GM12878 (cell line): Measurements from ENCODE around the gene DDX24. TPM values are rescaled to one million over a fixed set of nuclear protein-coding genes. Genes with fewer than 3 reads are reported as not detected.

ENCODE experiments used
- ATAC-seq: fragments of 200-7000 bp; cut with Tn5 transposase; 3 replicates; pipeline ENCODE4 v1.9.1; 2020; ENCODE audit warnings: mild to moderate bottlenecking, moderate library complexity
- BruUV-seq: library from RNA; stranded (reverse); fragments of 400-500 nt; replicated peaks from 2 replicates; lab custom pipeline; 2021; lab: Mats Ljungman, UMichigan
- CTCF ChIA-PET: fragments of 300-600 bp; sonication (Branson Sonifier 250); formaldehyde crosslinking; extraction: SDS; loops from one replicate; lab custom pipeline; 2021; ENCODE audit warnings: inconsistent platforms; lab: Yijun Ruan, JAX
- POLR2A ChIA-PET: fragments of 350-600 bp; formaldehyde crosslinking; extraction: SDS; loops from one replicate; lab custom pipeline; 2021; ENCODE audit warnings: inconsistent platforms; lab: Charles Lee
- RAD21 ChIA-PET: fragments of 300-600 bp; sonication (Branson Sonifier 250); formaldehyde crosslinking; loops from one replicate; lab custom pipeline; 2023; ENCODE audit warnings: antibody characterized with exemption; ENCODE audit not compliant: unreplicated experiment; lab: Charles Lee
- SMC1A ChIA-PET: fragments of 300-600 bp; sonication (Branson Sonifier 250); formaldehyde crosslinking; loops from one replicate; lab custom pipeline; 2023; ENCODE audit not compliant: unreplicated experiment, uncharacterized antibody; lab: Charles Lee
- DNase-seq: peaks from one replicate; pipeline ENCODE4 v3.0.0-alpha.2; 2011; ENCODE audit warnings: low read depth, low spot score
- FAIRE-seq: peaks from 3 replicates; lab custom pipeline; 2011; peaks lifted over from hg19 to GRCh38; lab: Jason Lieb, UNC
- H2AFZ ChIP-seq: 2 replicates; pipeline ENCODE4 v1.6.0; 2011; ENCODE audit warnings: low read depth, low read length, control low read depth; ENCODE audit not compliant: control insufficient read depth
- H3K27ac ChIP-seq: 2 replicates; pipeline ENCODE4 v1.5.1; 2011; ENCODE audit warnings: control low read depth; ENCODE audit not compliant: control insufficient read depth, insufficient read depth
- H3K27me3 ChIP-seq, 2 experiments: replicated peaks in 1 of 2; 2 replicates each; pipeline versions ENCODE4 v1.6.0 to v1.6.1; 2011; ENCODE audit warnings: low read length in 1 of 2; ENCODE audit not compliant: control insufficient read depth in 2 of 2, insufficient read depth in 2 of 2
- H3K36me3 ChIP-seq, 2 experiments: 2 replicates each; pipeline ENCODE4 v1.5.1; 2011; ENCODE audit warnings: low read length in 1 of 2; ENCODE audit not compliant: control insufficient read depth in 2 of 2, insufficient read depth in 2 of 2
- H3K4me1 ChIP-seq: 2 replicates; pipeline ENCODE4 v1.6.1; 2011; ENCODE audit warnings: mild to moderate bottlenecking, low read length, moderate library complexity, mixed read lengths; ENCODE audit not compliant: control insufficient read depth, insufficient read depth
- H3K4me2 ChIP-seq: 2 replicates; pipeline ENCODE4 v1.6.0; 2011; ENCODE audit warnings: control low read depth; ENCODE audit not compliant: control insufficient read depth, insufficient read depth
- H3K4me3 ChIP-seq: fragments of 200-600 bp; sonication (generic); 2 replicates; pipeline ENCODE4 v1.5.1; 2016
- H3K79me2 ChIP-seq: 2 replicates; pipeline ENCODE4 v1.6.0; 2011; ENCODE audit warnings: low read length; ENCODE audit not compliant: control insufficient read depth, insufficient read depth
- H3K9ac ChIP-seq: 2 replicates; pipeline ENCODE4 v1.8.0; 2011; ENCODE audit warnings: low read length, control low read depth, mixed read lengths; ENCODE audit not compliant: control insufficient read depth, insufficient read depth
- H3K9me3 ChIP-seq: replicated peaks from 3 replicates; pipeline ENCODE4 v1.5.1; 2011; ENCODE audit warnings: mild to moderate bottlenecking, low read length; ENCODE audit not compliant: control insufficient read depth, insufficient read depth
- H4K20me1 ChIP-seq: 2 replicates; pipeline ENCODE4 v1.6.0; 2011; ENCODE audit not compliant: control insufficient read depth, insufficient read depth
- BCL11A ChIP-seq: IDR thresholded peaks from 2 replicates; pipeline ENCODE4 v1.6.1; 2011; ENCODE audit warnings: low read depth, low read length
- GABPA ChIP-seq: IDR thresholded peaks from 2 replicates; pipeline ENCODE4 v1.6.1; 2014; ENCODE audit warnings: antibody characterized with exemption, low read depth, mild to moderate bottlenecking, inconsistent platforms
- IKZF1 ChIP-seq: fragments of 450-650 bp; conservative IDR thresholded peaks from 2 replicates; pipeline ENCODE4 v1.6.1; 2017; ENCODE audit warnings: antibody characterized with exemption, mild to moderate bottlenecking
- MEF2B ChIP-seq: fragments of 450-650 bp; IDR thresholded peaks from 2 replicates; pipeline ENCODE4 v1.6.1; 2018; ENCODE audit warnings: mild to moderate bottlenecking, moderate library complexity; ENCODE audit not compliant: partially characterized antibody, poor library complexity, severe bottlenecking
- NBN ChIP-seq: fragments of 450-650 bp; IDR thresholded peaks from 2 replicates; pipeline ENCODE4 v1.6.1; 2016
- PAX5 ChIP-seq: IDR thresholded peaks from 2 replicates; pipeline ENCODE4 v1.6.1; 2011; ENCODE audit warnings: low read depth, low read length, borderline replicate concordance
- POLR2A ChIP-seq: IDR thresholded peaks from 2 replicates; pipeline ENCODE4 v1.6.1; 2011; ENCODE audit warnings: low read depth, mild to moderate bottlenecking, low read length
- POLR2AphosphoS5 ChIP-seq: IDR thresholded peaks from 2 replicates; pipeline ENCODE4 v1.6.1; 2011; ENCODE audit warnings: mild to moderate bottlenecking, low read length, inconsistent platforms
- RBBP5 ChIP-seq: fragments of 200-600 bp; sonication (generic); conservative IDR thresholded peaks from 2 replicates; pipeline ENCODE4 v1.6.1; 2016
- RCOR1 ChIP-seq: conservative IDR thresholded peaks from 2 replicates; pipeline ENCODE4 v1.6.1; 2012; ENCODE audit warnings: low read depth, low read length, improper control_type of control experiment
- TAF1 ChIP-seq: IDR thresholded peaks from 2 replicates; pipeline ENCODE4 v1.6.1; 2011; ENCODE audit warnings: mild to moderate bottlenecking, low read depth, low read length, borderline replicate concordance
- TBL1XR1 ChIP-seq: IDR thresholded peaks from 2 replicates; pipeline ENCODE4 v1.6.1; 2012; ENCODE audit warnings: low read depth, low read length, improper control_type of control experiment
- ZSCAN29 ChIP-seq: fragments of 450-650 bp; IDR thresholded peaks from 2 replicates; pipeline ENCODE4 v1.6.1; 2017; ENCODE audit warnings: mild to moderate bottlenecking, moderate library complexity
- ZZZ3 ChIP-seq: IDR thresholded peaks from 2 replicates; pipeline ENCODE4 v1.6.1; 2011; ENCODE audit warnings: low read depth; ENCODE audit not compliant: control insufficient read depth, insufficient read length
- WGBS: methylation state at CpG from one replicate; pipeline ENCODE4 v1.1.6; 2016; ENCODE audit warnings: low lambda C conversion rate; ENCODE audit not compliant: insufficient replicate concordance, insufficient coverage; ENCODE audit errors: missing lambda C conversion rate; 5-methylcytosine and 5-hydroxymethylcytosine counted together
- in situ Hi-C: fragments of 300-500 bp; cut with MboI; formaldehyde crosslinking; loops from 9 replicates; pipeline ENCODE4 v1.14.3; 2018; ENCODE audit warnings: mixed read lengths
- intact Hi-C: fragments of 100-400 bp; cut with micrococcal nuclease; formaldehyde crosslinking; loops from one replicate; pipeline ENCODE4 v1.14.2; 2022; ENCODE audit not compliant: unreplicated experiment
- polyA plus RNA-seq, 11 experiments: library from polyadenylated mRNA; depleted of rRNA in 4 of 11; unstranded in 6 of 11; stranded (reverse) in 5 of 11; fragments of >200 nt; fragmentation: Nextera tagmentation in 4 of 11; fragmentation: Illumina TruSeq in 1 of 11; extraction: Ambion mirVana in 4 of 11; extraction: Trizol in 1 of 11; gene quantifications; 1 replicate in 1 of 11; 2 replicates in 10 of 11; pipeline versions ENCODE4 v1.2.1 to v1.2.3, GENCODE V29; 2011 to 2016; ENCODE audit warnings: inconsistent platforms in 2 of 11, missing spikeins in 2 of 11, low read depth in 1 of 11
- total RNA-seq, 4 experiments: library from RNA; depleted of rRNA in 3 of 4; stranded (reverse); fragments of >200 nt in 3 of 4; fragmentation: Illumina TruSeq in 1 of 4; extraction: Trizol in 1 of 4; gene quantifications; 2 replicates each; pipeline versions ENCODE4 v1.2.1 to v1.2.3, GENCODE V29; 2013 to 2021
- TF ChIP-seq, protein P1 (sequence below), 3 experiments: IDR thresholded peaks in 2 of 3; conservative IDR thresholded peaks in 1 of 3; 2 replicates each; pipeline ENCODE4 v1.5.1; 2011; ENCODE audit warnings: low read depth in 3 of 3, low read length in 3 of 3, mild to moderate bottlenecking in 3 of 3, control low read depth in 2 of 3, moderate library complexity in 2 of 3, inconsistent platforms in 1 of 3, mixed read lengths in 1 of 3; ENCODE audit not compliant: control insufficient read depth in 2 of 3, insufficient read depth in 1 of 3; ENCODE audit errors: extremely low read depth in 1 of 3
- TF ChIP-seq, protein P2 (sequence below): fragments of 450-650 bp; formaldehyde crosslinking; IDR thresholded peaks from 2 replicates; pipeline ENCODE4 v1.4.0; 2020; ENCODE audit warnings: mild to moderate bottlenecking, moderate library complexity
- TF ChIP-seq, protein P3 (sequence below): fragments of 450-650 bp; conservative IDR thresholded peaks from 2 replicates; pipeline ENCODE4 v1.6.1; 2017; ENCODE audit warnings: mild to moderate bottlenecking, moderate library complexity

The DDX24 gene
- total and polyA plus RNA-seq, 10 of the 15 experiments (the other 5 are each of a cell fraction or from before 2014, with no cell fraction given) = 137 to 266 (median 184) TPM

DNA sequence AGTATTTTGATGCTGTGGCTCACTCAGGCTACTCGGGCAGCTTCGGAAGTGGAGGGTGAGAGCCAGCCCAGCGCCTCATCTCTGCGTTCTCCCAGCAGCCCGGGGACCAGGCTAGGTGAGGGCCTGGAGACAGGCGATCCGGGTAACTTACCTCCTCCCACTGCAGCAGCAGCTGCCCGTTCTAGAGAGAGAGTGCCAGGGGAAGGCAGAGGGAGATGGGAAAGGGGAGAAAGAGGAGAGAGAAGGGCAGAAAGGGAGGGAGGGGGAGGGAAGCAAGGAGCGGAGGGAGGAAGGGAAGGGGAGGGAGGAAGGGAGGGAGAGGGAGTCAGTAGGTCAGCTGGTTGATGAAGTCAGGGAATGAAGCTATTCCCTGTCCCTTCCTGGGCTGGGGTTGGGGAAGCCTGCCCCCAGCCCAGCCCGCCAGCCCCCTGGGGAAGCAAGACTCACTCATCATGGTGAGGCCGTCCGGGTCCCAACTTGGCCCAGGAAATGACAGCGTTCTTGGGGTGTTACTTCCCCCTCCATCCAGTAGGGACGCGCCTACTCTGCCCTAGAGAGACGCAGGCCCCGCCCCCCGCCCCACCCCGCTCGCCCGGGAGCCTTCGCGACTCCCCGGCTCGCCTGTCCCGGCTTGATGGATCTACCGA is 48.2 kb upstream of the DDX24 start, which contains the start of gene IFI27L2:
TSS of gene IFI27L2 (minus strand) at position 494 of the 647 bp plus-strand sequence. CDS start at position 454, 40 bp downstream.
- Histone ChIP-seq H3K4me3 (peak within 1 kb of the TSS; percentile 99), H3K9me3 (no peaks in the 10 kb centered on the region), H3K36me3 (no peaks in the 10 kb centered on the region; a peak in 1 of 4 replicates), H3K9ac (peak within 1 kb of the TSS; percentile 80), H3K27ac (peak within 1 kb of the TSS; percentile 67), H3K4me1 (peaks cover 10% of the 10 kb centered on the region; the same call in 1 of the 2 replicates), H4K20me1 (no peaks in the 10 kb centered on the region), H3K4me2 (peak within 1 kb of the TSS; percentile 98), H3K27me3 (peaks cover 0 to 4% of the 10 kb centered on the region in 2 experiments; a peak in 1 of 4 replicates), H3K79me2 (no peaks in the 10 kb centered on the region), H2AFZ (peak within 1 kb of the TSS; percentile 86)
- BruUV-seq = no TSS peak
- no peak for DNase-seq
- in situ Hi-C loops (no loop called here), intact Hi-C loops (no loop called here)
- ATAC-seq = peak; percentile 98
- FAIRE-seq = peak; percentile 64
- 4% methylated on average over 26 of the region's 27 CpGs for WGBS
- ChIA-PET RAD21 (interaction anchor here (0.6 to 1.3 kb wide), 5 partner anchors 49 to 1370 kb away, joined by 3 to 4 read pairs (median 3); partner anchors contain the start of genes DDX24 and IFI27L1), CTCF (interaction anchor here (0.6 to 4.3 kb wide), 7 partner anchors 9 to 189 kb away, joined by 3 to 55 read pairs (median 3); no protein-coding TSS in a partner anchor), SMC1A (interaction anchor here (0.6 to 2.2 kb wide), 9 partner anchors 13 to 190 kb away, joined by 3 to 10 read pairs (median 3); no protein-coding TSS in a partner anchor), POLR2A (interaction anchor here (0.5 to 1.3 kb wide), 5 partner anchors 48 to 1996 kb away, joined by 3 to 8 read pairs (median 6); partner anchors contain the start of genes DDX24 and IFI27L1)
- peak; percentile 82 for TF ChIP-seq POLR2A
- no peak for TF ChIP-seq TBL1XR1
- TF ChIP-seq RCOR1 = no peak
- no peak for TF ChIP-seq BCL11A
- peak; percentile 49; the same call in 1 of the 2 replicates for TF ChIP-seq POLR2AphosphoS5
- TF ChIP-seq MEF2B = no peak
- no peak for TF ChIP-seq ZSCAN29
- TF ChIP-seq, protein P1, sequence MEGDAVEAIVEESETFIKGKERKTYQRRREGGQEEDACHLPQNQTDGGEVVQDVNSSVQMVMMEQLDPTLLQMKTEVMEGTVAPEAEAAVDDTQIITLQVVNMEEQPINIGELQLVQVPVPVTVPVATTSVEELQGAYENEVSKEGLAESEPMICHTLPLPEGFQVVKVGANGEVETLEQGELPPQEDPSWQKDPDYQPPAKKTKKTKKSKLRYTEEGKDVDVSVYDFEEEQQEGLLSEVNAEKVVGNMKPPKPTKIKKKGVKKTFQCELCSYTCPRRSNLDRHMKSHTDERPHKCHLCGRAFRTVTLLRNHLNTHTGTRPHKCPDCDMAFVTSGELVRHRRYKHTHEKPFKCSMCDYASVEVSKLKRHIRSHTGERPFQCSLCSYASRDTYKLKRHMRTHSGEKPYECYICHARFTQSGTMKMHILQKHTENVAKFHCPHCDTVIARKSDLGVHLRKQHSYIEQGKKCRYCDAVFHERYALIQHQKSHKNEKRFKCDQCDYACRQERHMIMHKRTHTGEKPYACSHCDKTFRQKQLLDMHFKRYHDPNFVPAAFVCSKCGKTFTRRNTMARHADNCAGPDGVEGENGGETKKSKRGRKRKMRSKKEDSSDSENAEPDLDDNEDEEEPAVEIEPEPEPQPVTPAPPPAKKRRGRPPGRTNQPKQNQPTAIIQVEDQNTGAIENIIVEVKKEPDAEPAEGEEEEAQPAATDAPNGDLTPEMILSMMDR (IDR thresholded peaks at IDR 0.05 in 2 of 3, conservative IDR thresholded peaks at IDR 0.05 in 1 of 3; ENCODE audit: control insufficient read depth in 2 of 3, extremely low read depth in 1 of 3, insufficient read depth in 1 of 3, low read depth in 3 of 3, low read length in 3 of 3) = peak; percentile 4 to 46 (median 11); a peak in 1 of 6 replicates
- no peak for TF ChIP-seq TAF1
- no peak for TF ChIP-seq PAX5
- 0 out of 2 replicates have a peak, but pooled peaks have one; percentile 36 for TF ChIP-seq GABPA
- peak; percentile 15; the same call in 1 of the 2 replicates for TF ChIP-seq NBN
- TF ChIP-seq ZZZ3 = no peak
- TF ChIP-seq, protein P2, sequence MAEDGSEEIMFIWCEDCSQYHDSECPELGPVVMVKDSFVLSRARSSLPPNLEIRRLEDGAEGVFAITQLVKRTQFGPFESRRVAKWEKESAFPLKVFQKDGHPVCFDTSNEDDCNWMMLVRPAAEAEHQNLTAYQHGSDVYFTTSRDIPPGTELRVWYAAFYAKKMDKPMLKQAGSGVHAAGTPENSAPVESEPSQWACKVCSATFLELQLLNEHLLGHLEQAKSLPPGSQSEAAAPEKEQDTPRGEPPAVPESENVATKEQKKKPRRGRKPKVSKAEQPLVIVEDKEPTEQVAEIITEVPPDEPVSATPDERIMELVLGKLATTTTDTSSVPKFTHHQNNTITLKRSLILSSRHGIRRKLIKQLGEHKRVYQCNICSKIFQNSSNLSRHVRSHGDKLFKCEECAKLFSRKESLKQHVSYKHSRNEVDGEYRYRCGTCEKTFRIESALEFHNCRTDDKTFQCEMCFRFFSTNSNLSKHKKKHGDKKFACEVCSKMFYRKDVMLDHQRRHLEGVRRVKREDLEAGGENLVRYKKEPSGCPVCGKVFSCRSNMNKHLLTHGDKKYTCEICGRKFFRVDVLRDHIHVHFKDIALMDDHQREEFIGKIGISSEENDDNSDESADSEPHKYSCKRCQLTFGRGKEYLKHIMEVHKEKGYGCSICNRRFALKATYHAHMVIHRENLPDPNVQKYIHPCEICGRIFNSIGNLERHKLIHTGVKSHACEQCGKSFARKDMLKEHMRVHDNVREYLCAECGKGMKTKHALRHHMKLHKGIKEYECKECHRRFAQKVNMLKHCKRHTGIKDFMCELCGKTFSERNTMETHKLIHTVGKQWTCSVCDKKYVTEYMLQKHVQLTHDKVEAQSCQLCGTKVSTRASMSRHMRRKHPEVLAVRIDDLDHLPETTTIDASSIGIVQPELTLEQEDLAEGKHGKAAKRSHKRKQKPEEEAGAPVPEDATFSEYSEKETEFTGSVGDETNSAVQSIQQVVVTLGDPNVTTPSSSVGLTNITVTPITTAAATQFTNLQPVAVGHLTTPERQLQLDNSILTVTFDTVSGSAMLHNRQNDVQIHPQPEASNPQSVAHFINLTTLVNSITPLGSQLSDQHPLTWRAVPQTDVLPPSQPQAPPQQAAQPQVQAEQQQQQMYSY = no peak
- TF ChIP-seq, protein P3, sequence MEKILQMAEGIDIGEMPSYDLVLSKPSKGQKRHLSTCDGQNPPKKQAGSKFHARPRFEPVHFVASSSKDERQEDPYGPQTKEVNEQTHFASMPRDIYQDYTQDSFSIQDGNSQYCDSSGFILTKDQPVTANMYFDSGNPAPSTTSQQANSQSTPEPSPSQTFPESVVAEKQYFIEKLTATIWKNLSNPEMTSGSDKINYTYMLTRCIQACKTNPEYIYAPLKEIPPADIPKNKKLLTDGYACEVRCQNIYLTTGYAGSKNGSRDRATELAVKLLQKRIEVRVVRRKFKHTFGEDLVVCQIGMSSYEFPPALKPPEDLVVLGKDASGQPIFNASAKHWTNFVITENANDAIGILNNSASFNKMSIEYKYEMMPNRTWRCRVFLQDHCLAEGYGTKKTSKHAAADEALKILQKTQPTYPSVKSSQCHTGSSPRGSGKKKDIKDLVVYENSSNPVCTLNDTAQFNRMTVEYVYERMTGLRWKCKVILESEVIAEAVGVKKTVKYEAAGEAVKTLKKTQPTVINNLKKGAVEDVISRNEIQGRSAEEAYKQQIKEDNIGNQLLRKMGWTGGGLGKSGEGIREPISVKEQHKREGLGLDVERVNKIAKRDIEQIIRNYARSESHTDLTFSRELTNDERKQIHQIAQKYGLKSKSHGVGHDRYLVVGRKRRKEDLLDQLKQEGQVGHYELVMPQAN = no peak
- TF ChIP-seq RBBP5 = no peak
- peak; percentile 39; the same call in 1 of the 2 replicates for TF ChIP-seq IKZF1
